HG03139 (cell line): Measurements from ENCODE around the gene POLR1D.
A peak's percentile ranks its signal among the peaks of the same experiment; 100 is the strongest.
"Not testable (repeated sequence)": the region's sequence is repeated elsewhere in the genome, so short reads cannot be mapped to it uniquely, and the experiment has no call there.

Experiments used
- ATAC-seq: cut with Tn5 transposase; IDR thresholded peaks from one replicate; pipeline ENCODE4 v1.9.1; 2021; ENCODE audit not compliant: unreplicated experiment

POLR1D gene

DNA sequence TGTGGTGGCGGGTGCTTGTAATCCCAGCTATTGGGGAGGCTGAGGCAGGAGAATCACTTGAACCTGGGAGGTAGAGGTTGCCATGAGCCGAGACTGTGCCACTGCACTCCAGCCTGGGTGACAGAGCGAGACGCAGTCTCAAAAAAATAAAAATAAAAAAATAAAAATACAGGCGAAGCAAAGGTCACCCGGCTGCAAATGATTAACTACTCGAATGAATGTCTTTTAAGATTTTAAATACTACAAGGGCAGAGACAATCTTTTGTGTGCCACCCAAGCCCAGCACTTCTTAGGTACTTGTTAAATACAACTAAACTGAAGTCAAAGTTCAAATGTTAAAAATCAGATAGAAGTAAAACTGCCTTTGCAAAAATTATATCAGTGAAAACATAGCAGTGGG lies 8.1 kb upstream of the POLR1D start:
- ATAC-seq = no peak

DNA sequence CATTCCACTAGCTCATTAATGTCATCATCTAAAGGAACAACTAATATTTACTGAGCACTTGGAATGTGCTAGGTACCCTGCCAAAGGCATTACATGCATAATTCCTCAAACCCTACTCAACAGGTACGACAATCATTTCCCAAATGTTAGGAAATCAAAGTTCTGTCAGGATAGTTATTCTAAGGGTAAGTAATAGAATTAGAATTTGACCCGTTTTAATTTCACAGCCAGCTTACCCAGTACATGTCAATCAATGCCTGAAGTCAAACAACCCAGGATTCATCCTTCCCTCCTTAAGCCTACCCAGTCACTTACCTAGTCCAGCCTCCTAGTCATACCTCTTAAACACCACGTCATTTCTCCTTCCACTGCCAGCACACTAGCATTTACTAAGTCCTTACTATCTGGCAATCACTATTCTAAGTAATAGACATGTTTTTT lies 3.8 kb upstream of the POLR1D start:
- no peak for ATAC-seq

DNA sequence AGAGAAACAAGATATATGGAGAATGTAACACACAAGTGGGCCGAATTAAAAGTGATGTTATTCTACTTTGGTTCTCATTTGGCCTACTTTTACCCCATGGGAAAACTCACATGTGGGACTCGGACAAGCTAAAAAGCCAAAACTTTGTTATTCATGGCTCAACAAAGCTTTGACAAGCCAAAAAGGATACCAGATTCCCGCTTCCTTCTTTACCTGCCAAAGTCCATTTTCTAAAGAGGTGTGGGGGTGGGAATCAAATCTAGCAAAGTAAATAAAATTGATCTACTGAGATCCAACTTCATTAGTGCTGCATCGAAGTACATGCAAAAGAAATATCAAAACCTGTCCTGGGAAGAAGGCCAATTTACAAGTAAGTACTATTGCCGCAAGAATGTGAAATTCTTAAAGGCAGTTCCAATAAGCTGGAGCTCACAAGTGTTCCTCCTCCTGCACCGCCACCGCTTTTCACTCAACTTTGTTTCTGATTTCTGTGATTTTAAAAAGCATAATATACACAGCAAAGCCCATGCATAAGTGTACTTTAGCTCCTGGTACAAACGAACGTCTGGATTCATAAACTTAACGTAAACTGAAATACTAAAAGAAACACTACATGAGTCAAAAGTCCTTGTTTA lies 2.5 kb upstream of the POLR1D start:
- ATAC-seq = no peak

GRCh38 chr13:27619728-27620376 lies 1.8 kb upstream of the POLR1D start:
- ATAC-seq = peak; percentile 21

GRCh38 chr13:27620377-27621115 lies 1.1 kb upstream of the POLR1D start, which contains the start of gene LNX2:
LNX2 (minus strand) TSS chr13:27620529; CDS start chr13:27581703, 38,826 bp downstream.
- peak; percentile 91 for ATAC-seq

DNA sequence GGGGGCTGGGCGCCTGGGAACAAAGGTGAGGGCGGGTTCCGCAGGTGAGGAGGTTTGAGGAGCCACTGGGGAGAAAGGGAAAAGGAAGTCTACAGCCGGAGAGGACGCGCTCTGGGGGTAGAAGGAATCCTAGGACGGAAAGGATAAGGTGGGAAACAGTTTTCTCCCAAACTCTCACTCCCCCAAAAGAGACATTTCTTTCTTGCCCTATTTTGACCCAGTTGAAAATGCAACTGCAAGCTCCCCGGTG lies 651 bp upstream of the POLR1D start:
- ATAC-seq = no peak

GRCh38 chr13:27622102-27622820 lies 569 bp downstream of the POLR1D start:
- no peak for ATAC-seq

GRCh38 chr13:27622881-27623280 lies 1.2 kb downstream of the POLR1D start:
- ATAC-seq = no peak

DNA sequence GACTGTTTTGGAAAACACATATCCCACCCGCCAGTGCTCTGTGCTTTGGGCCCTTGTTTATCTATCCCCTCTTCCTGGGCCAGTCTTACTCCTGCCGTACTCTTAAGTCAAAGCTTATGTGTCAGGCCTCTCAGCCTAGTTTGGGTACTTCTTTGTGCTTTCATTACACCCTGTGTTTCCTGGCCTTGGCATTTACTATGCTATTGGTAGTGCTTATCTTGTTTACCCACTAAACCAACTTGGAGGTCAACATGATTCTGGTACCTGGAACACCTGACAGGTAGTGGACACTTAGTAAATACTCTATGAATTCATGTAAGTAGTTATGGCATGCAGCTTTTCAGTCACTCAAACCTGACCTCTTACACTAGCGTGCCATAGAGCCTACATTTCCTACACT lies 2.4 kb downstream of the POLR1D start:
- no peak for ATAC-seq

GRCh38 chr13:27625839-27626238 lies 4.1 kb downstream of the POLR1D start:
- no peak for ATAC-seq

GRCh38 chr13:27627380-27627779 lies 5.7 kb downstream of the POLR1D start:
- ATAC-seq = no peak

- no peak for ATAC-seq
Measured at GRCh38 chr13:27628081-27628480, 6.4 kb downstream of the POLR1D start.

- not testable (repeated sequence) for ATAC-seq
Measured at GRCh38 chr13:27628766-27629165, 7.1 kb downstream of the POLR1D start.

DNA sequence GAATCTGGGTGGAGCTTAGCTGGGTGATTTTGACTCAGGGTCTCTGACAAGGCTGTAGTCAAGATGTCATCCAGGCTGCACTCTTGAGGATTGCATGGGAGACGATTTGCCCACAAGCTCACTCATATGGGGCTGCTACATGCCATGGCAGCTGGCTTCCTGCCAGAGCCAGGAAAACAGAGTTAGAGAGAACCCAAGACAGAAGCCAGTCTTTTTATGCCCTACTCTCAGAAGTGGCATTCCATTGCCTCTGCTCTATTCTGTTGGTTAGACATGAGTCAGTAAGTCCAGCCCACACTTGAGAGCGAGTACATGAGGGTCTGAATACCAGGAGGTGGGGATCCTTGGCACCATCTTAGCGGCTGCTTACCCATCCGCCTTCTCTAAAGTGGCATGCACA lies 9.5 kb downstream of the POLR1D start:
- ATAC-seq = no peak

DNA sequence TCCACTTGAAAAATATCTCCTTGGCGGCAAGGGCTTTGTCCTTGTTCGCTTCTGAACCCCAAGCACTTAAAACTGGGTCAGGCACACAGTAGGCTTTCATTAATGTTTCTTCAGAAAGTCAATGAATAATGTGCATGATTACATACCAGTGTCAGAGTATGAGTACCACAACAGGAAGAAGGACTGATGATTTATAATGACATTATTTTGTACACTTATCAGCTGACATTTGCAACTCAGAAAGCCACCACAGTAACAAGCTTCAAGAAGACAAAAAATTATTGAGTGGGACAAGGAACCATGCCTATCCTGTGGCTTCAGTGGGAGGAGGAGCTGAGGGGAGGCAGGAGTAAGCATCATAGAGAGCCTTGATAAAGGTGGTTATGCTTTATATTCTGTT lies 10.0 kb downstream of the POLR1D start:
- ATAC-seq = no peak

- no peak for ATAC-seq
Measured at GRCh38 chr13:27632214-27632613, 10.5 kb downstream of the POLR1D start.

GRCh38 chr13:27632648-27633047 lies 11.0 kb downstream of the POLR1D start:
- ATAC-seq = no peak

DNA sequence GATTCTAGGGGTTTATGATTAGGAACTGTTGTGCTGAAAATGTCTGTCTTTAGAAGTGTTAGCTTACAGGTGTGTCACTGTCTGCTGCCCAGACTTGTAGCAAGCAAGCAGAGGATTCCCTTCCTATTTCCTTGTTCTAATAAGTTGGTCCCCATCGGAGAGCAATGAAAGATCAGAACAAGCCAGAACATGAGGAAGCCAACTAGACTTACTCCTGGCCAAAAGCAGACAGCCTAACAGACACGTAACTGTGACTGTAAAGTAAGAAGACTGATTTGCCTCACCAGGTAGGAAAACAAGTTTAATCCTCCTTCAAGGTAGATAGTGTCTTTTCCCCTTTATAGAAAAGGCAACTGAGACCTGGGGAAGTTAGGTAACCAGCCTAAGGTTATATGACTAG lies 12.5 kb downstream of the POLR1D start:
- no peak for ATAC-seq

DNA sequence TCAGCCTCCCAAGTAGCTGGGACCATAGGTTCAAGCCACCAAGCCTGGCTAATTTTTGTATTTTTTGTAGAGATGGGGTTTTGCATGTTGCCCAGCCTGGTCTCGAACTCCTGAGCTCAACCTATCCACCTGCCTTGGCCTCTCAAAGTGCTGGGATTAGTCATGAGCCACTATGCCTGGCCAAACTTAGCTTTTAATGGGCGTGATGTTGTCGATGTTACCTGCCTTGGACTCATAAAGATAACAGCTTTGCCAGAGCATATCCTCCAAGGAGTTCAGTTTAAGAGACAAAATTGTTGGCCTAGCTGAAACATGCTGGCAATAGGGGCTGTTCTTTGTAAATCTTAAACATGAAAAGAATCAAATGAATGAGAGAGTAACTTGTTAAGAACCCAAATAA lies 13.1 kb downstream of the POLR1D start:
- no peak for ATAC-seq

- ATAC-seq = no peak
Measured at GRCh38 chr13:27635266-27635665, 13.6 kb downstream of the POLR1D start.

GRCh38 chr13:27636589-27637288 lies 15.0 kb downstream of the POLR1D start:
- ATAC-seq = no peak
